ENCODE data around the gene CDH23.

CDH23 gene

GRCh38 chr10:71577345-71577744 is 180.6 kb downstream of the CDH23 start:
- no peak for DNase-seq (ENCODE audit: extremely low read depth in 1 of 2, low read depth in 1 of 2)

GRCh38 chr10:71578069-71578468 is 181.3 kb downstream of the CDH23 start:
- DNase-seq (ENCODE audit: extremely low read depth in 1 of 2, low read depth in 1 of 2), result no peak

GRCh38 chr10:71579668-71580067 is 182.9 kb downstream of the CDH23 start:
- no peak for DNase-seq (ENCODE audit: extremely low read depth in 1 of 2, low read depth in 1 of 2)

- no peak for DNase-seq (ENCODE audit: extremely low read depth in 1 of 2, low read depth in 1 of 2)
Observed at GRCh38 chr10:71580415-71580814, 183.7 kb downstream of the CDH23 start.

GRCh38 chr10:71580926-71581325 is 184.2 kb downstream of the CDH23 start:
- no peak for DNase-seq (ENCODE audit: extremely low read depth in 1 of 2, low read depth in 1 of 2)

GRCh38 chr10:71581376-71581775 is 184.7 kb downstream of the CDH23 start:
- no peak for DNase-seq (ENCODE audit: extremely low read depth in 1 of 2, low read depth in 1 of 2)

- no peak for DNase-seq (ENCODE audit: extremely low read depth in 1 of 2, low read depth in 1 of 2)
Observed at GRCh38 chr10:71582019-71582418, 185.3 kb downstream of the CDH23 start.

GRCh38 chr10:71582506-71583475 is 186.1 kb downstream of the CDH23 start:
- DNase-seq (ENCODE audit: extremely low read depth in 1 of 2, low read depth in 1 of 2), result no peak

GRCh38 chr10:71584461-71584860 is 187.7 kb downstream of the CDH23 start:
- DNase-seq (ENCODE audit: extremely low read depth in 1 of 2, low read depth in 1 of 2), result no peak

- DNase-seq (ENCODE audit: extremely low read depth in 1 of 2, low read depth in 1 of 2), result no peak
Observed at GRCh38 chr10:71584902-71585563, 188.3 kb downstream of the CDH23 start.

- DNase-seq (ENCODE audit: extremely low read depth in 1 of 2, low read depth in 1 of 2), result no peak
Observed at GRCh38 chr10:71585564-71586290, 189.0 kb downstream of the CDH23 start.

- no peak for DNase-seq (ENCODE audit: extremely low read depth in 1 of 2, low read depth in 1 of 2)
Observed at GRCh38 chr10:71587941-71588573, 191.3 kb downstream of the CDH23 start.

GRCh38 chr10:71588685-71589084 is 192.0 kb downstream of the CDH23 start:
- DNase-seq (ENCODE audit: extremely low read depth in 1 of 2, low read depth in 1 of 2), result no peak

GRCh38 chr10:71589617-71590551 is 193.2 kb downstream of the CDH23 start:
- no peak for DNase-seq (ENCODE audit: extremely low read depth in 1 of 2, low read depth in 1 of 2)

- DNase-seq (ENCODE audit: extremely low read depth in 1 of 2, low read depth in 1 of 2), result no peak
Observed at GRCh38 chr10:71590781-71591350, 194.1 kb downstream of the CDH23 start.

GRCh38 chr10:71594934-71595571 is 198.3 kb downstream of the CDH23 start:
- DNase-seq (ENCODE audit: extremely low read depth in 1 of 2, low read depth in 1 of 2), result no peak

- no peak for DNase-seq (ENCODE audit: extremely low read depth in 1 of 2, low read depth in 1 of 2)
Observed at GRCh38 chr10:71595649-71596048, 198.9 kb downstream of the CDH23 start.

GRCh38 chr10:71596127-71596526 is 199.4 kb downstream of the CDH23 start:
- no peak for DNase-seq (ENCODE audit: extremely low read depth in 1 of 2, low read depth in 1 of 2)

GRCh38 chr10:71596759-71597158 is 200.0 kb downstream of the CDH23 start:
- DNase-seq (ENCODE audit: extremely low read depth in 1 of 2, low read depth in 1 of 2), result no peak

All from activated CD8-positive, alpha-beta memory T cell treated with anti-CD3 and anti-CD28 coated beads for 1 hour (primary cell).